Superior temporal gyrus (tissue), 1 donor: Measurements from ENCODE around the gene CD99L2.

ENCODE experiments used
- DNase-seq: peaks from one replicate; pipeline ENCODE4 v3.0.0-alpha.2; 2016; ENCODE audit errors: extremely low spot score

Gene CD99L2

GRCh38 chrX:150792949-150793527 lies 105.4 kb downstream of the CD99L2 start:
- no peak for DNase-seq

GRCh38 chrX:150790021-150790420 lies 108.4 kb downstream of the CD99L2 start:
- DNase-seq = no peak

DNA sequence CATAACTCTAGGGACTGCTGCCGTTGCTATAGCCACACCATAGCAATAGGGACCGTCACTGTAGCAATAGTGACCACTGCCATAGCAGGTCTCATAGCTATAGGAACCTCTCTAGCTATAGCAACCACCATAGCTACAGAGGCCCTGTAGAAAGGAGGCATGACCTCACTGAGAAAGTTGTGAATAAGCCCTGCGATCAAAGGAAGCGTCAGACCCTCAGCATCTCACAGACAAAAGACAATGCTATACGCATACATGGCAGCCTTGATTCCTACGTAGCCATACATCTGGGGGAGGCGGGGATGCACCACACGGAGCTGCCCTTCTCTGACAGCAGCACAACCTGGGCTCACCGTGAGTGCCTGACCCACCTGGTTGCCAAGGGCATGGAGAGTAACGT lies 116.8 kb downstream of the CD99L2 start:
- DNase-seq = no peak

DNA sequence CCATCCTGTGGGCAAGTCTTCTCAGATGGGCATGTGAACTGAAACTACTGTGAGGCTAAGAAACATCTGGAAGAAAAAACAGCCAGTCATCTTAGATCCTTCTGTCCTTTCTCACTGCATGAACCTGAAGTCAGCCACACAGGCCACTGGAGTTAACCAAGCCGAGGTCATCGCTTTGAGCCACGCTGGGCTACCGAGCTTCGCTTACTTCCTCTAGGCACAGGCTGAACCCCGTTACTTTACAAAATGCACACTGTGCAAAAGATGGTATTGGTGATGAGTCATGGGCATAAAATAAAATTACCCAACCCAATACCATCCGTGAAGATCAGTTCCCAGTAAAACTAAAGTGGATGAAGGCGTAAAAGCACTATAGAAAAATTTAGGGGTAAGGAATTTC lies 119.1 kb downstream of the CD99L2 start:
- no peak for DNase-seq

DNA sequence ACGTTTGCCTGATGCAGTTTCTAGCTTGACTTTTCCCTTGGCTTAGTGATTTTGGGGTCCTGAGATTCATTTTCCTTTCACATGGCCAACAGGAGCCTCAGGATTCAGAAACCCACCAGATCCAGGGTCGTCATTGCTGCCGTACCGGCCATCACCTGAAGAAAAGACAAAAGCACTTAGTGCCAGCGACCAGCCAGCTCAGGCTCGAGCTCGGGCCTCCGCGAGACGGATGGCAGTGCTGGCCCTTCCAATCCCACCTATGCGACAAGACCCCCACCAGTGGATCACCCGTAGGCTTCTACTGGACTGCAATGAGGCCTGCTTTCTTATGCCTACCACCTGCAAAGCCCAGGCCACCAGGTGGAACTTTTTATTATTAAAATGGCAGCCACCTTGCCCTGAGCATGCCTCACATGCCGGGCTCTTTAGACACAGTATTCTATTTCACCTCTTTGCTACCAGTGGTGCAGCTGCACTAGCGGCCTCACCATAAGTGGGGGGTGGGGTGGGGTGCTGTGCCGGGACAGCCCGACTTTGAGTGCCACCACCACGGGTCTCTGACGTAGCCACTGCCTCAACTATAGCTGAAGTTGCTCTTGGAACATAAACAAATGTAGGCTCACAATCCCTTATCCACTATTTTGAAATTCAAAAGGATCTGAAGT lies 121.0 kb downstream of the CD99L2 start:
- DNase-seq = no peak

DNA sequence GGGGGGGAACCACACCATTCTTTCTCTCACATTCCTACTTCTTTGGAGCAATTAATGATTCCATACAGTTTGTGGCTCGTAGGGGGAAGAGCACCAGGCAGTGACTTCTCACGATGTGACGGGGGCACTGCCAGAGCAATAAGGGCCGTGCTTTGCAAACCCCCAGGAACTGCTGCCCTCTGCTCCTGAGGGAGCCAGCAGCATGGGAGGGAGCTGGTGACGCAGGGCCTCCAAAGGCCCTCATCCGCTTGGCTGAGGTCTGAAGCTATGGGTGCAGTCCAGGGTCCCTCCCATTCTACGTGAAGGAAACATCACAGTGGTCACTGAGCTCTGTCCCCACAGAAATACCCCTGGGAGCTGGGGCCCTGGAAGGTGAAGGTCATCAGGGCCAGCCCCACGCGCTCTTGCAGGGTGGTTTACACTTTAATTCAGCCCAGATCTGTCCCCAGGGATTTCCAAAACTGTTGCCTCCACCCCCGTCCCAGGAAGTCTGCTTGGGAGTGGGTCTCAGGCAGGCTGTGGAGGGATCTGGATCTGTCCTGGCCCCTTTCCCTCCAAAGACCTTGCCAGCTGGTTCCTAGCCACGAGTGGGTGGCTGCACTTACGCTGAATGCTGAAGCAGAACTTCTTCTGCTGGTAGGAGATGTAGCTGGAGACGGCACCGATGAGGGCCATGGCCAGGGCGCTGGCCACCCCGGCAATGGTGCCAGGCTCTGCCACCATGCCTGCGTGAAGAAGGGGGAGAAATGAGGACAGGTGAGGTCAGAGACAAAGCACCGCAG lies 122.7 kb downstream of the CD99L2 start:
- no peak for DNase-seq

- peak; percentile 53 for DNase-seq
Measured at GRCh38 chrX:150774798-150775568, 123.5 kb downstream of the CD99L2 start.

DNA sequence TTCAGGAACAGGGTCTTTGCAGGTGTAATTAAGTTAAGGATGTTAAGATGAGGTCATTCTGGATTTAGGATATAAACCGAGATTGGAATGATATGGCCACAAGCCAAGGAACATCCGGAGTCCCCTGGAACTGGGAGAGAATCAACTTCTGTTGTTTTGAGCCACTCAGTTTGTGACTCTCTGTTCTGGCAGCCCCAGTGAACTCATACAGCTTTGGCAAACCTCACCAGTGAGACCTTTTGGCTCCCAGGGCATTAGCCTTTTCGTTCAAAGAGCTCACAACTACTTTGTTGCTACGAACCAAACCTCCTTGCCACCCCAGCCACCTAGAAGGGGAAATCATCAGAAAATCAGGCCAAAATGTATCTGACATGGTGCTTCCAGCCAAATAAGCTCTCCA lies 124.8 kb downstream of the CD99L2 start:
- DNase-seq = no peak

GRCh38 chrX:150773117-150773516 lies 125.4 kb downstream of the CD99L2 start:
- DNase-seq = no peak

- DNase-seq = peak; percentile 79
Measured at GRCh38 chrX:150772150-150772970, 126.1 kb downstream of the CD99L2 start.

DNA sequence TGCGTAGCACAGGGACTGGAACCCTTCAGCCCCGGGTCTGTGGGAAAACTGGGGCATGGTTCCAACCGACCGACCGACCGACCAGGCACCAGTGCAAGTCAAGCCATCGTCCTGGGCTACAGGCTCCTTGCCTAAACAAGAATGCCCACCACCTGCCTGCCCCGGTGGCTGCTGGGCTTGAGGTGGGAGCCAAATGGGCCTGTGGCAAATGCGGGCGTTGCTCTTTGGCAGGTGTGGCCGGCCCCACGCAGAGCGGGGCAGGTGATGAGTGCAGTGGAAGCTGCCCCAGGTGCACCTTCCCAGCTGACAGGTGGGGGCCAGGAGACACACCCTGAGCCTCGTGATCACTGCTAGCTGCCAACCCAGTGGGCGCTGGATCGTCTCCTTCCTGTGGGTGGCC lies 127.4 kb downstream of the CD99L2 start:
- DNase-seq = no peak

DNA sequence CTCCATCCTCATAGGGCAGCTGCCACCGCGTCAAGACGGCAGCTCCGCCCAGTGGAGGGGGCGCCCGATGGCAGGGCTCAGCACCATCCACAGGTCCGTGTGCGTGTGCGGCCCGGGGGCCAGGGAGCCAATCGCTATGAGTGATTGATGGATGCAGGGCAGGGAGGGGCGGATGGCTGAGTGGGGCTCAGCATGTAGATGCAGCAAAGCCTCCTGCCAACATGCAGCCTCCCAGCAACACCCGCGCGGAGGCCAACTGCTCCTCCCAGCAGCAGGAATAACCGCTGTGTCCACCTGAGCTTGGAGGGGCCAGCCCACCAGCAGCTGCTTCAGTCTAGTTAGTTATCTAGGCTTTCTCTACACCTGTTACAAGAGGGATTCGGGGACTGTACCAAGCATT lies 127.8 kb downstream of the CD99L2 start:
- no peak for DNase-seq

GRCh38 chrX:150769408-150769807 lies 129.1 kb downstream of the CD99L2 start:
- DNase-seq = no peak

DNA sequence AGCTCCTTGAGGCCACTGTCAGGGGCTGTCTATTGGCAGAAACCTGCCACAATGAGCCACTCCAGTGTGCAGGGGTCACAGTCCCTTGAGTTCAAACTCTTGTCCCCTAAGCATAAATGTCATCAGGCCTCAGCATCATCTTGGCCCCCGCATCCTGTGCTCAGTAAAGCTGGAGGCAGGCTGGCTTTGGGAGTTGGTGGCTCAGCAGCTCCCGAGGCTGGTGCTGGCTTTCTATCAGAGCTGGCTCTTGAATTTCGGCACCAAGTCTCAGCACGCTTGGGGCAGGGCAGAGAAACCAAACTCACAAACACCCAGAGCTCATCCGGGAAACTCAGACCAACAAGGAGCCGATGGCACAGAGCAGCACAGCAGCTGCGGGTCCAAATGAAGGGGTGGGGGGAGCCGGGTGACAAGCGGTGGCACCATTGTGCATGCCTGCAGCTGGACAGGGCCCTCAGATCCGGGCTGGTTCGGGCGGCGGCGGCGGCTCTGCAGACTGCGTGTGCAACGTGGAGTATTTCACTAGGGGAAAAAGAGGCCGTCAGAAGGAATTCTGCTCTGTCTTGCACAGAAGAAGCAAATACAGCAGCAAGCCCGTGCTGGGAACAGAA lies 129.8 kb downstream of the CD99L2 start:
- DNase-seq = peak; percentile 33

DNA sequence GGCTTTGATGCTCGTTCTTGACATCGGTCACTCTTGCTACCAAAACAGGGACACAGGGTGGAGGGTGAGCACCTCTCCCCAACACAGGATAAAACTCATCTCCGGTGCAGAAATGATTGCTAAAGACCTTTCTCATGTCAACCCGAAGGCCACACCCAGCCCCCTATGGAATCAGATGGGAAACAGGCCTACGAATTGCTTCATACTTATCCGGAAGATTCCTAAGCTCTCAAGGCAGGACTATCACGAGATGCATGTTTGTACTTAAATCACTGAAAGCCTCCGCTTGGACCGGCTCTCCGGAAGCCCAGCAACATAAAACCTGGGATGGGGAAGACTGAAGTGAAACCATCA lies 130.4 kb downstream of the CD99L2 start:
- DNase-seq = no peak

DNA sequence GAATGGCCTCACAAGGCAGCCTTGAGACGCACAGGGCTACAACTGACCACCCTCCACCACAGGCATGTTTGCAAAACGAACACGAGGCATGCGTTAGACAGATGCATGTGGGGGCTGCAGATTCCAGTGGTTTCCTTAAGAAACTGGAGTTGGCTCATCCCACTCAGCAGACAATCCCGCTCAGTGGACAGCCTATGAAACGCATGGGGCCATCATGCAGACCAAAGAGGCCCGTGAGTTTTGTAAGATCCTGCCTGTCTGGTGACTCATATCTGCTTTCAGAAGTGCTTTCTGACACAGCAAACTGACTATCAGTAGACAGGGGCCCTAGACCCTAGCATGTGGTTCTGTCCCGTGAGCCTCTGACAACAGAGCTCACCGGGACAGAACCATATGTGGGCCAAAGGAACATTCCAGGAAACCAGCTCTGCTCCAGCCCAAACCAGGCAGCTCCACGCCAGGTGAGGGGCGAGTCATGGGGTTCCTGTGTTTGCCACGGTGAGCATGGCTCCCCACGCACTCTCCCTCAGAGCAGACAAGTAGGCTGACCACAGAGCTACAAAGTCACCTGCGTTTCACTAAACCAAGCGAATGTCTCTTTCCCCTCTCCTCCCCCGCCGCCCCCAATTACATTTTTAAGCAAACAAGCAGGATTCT lies 130.9 kb downstream of the CD99L2 start:
- no peak for DNase-seq

DNA sequence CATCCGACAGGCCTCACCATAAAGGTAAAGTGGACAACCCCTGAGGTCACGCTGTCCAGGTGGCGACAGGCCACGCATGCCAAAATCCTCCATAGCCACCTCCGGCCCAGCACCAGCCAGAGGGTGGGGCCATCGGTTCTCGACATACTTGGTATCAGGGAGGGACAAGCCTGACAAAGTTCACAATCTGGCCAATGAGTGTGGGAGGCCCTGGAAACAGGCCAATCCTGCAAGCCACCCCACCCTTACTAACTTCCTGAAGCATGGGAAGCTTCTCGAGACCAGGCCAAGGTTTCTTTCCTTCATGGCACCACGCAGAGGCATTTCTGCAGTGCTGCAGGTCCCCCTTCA lies 131.4 kb downstream of the CD99L2 start:
- DNase-seq = no peak

GRCh38 chrX:150766351-150767044 lies 132.0 kb downstream of the CD99L2 start:
- DNase-seq = no peak

DNA sequence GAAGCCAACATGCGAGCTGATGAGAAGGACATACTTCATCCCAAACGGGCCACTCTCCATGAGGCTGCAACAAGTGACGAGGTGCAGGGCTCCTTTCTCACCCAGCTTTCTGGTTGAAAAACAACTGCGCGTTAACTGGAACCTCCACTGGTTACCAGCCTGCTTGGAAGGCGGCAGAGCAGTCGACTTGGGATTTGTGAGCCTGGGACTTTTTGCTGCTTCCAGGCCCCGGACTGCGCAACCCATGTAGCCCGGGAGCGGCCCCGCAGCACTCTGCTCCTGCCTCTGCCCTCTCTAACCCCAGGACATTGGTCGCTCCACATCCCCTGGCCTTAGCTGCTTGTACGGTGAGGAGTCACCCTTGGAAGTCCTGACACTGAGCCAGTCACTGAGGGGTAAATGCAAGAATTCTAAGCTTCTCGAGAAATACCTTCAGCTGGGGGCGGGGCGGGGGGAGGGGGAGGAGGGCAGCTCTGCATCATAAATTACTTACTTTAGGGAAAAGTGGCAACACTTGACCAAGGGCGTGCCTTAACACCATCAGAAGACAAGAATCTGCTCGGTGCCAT lies 132.6 kb downstream of the CD99L2 start:
- DNase-seq = no peak

DNA sequence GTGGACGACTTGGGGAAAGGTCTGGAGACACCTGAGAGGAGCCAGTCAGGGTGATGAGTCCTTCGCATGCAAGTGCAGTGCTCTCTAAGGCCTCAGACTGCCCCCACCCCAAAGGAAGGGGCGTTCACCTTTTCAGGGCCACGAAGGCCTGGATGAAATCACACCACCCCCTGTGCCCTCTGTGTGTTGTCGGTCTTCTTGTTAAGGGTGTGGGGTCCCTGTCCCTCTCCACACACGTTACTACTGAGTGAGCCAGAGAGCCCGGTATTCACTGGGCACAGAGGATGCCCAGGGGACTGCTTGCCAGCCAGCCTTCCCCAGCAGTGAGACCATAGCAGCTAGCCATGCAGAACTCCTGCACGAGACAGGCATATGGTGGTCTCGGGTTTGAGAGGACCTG lies 133.2 kb downstream of the CD99L2 start:
- no peak for DNase-seq
